Mesenchymal stem cell (in vitro differentiated cells and primary cell): ENCODE measurements around the gene EP400.
A peak's percentile ranks its signal among the peaks of the same experiment; 100 is the strongest.
"Not testable (repeated sequence)": the region's sequence is repeated elsewhere in the genome, so short reads cannot be mapped to it uniquely, and the experiment has no call there.

Experiments
- DNase-seq: peaks from one replicate; pipeline ENCODE4 v3.0.0-alpha.2; 2013
- H2AFZ ChIP-seq: one replicate; pipeline ENCODE4 v1.6.1; 2013; ENCODE audit warnings: low read depth, mild to moderate bottlenecking, control low read depth, inconsistent platforms, low read length, moderate library complexity
- H2AK5ac ChIP-seq: 2 replicates; pipeline ENCODE4 v1.6.1; 2013; ENCODE audit warnings: low read length, moderate library complexity, mild to moderate bottlenecking, inconsistent platforms; ENCODE audit not compliant: severe bottlenecking
- H2BK120ac ChIP-seq: one replicate; pipeline ENCODE4 v1.6.1; 2013; ENCODE audit warnings: low read depth, mild to moderate bottlenecking, inconsistent platforms, low read length, moderate library complexity
- H2BK12ac ChIP-seq, 2 experiments: one replicate each; pipeline ENCODE4 v1.6.1; 2013; ENCODE audit warnings: inconsistent platforms in 2 of 2, low read length in 2 of 2, mild to moderate bottlenecking in 2 of 2, moderate library complexity in 2 of 2, control low read depth in 1 of 2
- H2BK15ac ChIP-seq: one replicate; pipeline ENCODE4 v1.6.1; 2013; ENCODE audit warnings: mild to moderate bottlenecking, low read depth, inconsistent platforms; ENCODE audit not compliant: poor library complexity, severe bottlenecking
- H2BK5ac ChIP-seq: 2 replicates; pipeline ENCODE4 v1.6.1; 2013; ENCODE audit warnings: low read depth, mild to moderate bottlenecking, low read length, control low read depth, inconsistent platforms; ENCODE audit not compliant: poor library complexity, severe bottlenecking
- H3K14ac ChIP-seq, 2 experiments: one replicate each; pipeline ENCODE4 v1.6.1; 2013; ENCODE audit warnings: inconsistent platforms in 2 of 2, low read length in 2 of 2, control low read depth in 1 of 2, mild to moderate bottlenecking in 1 of 2, moderate library complexity in 1 of 2
- H3K18ac ChIP-seq, 2 experiments: one replicate each; pipeline ENCODE4 v1.6.1; 2013; ENCODE audit warnings: inconsistent platforms in 2 of 2, low read length in 2 of 2, control low read depth in 1 of 2, low read depth in 1 of 2, mild to moderate bottlenecking in 1 of 2
- H3K23ac ChIP-seq, 2 experiments: one replicate each; pipeline ENCODE4 v1.6.1; 2013; ENCODE audit warnings: inconsistent platforms in 2 of 2, low read length in 2 of 2, mild to moderate bottlenecking in 2 of 2, moderate library complexity in 2 of 2, control low read depth in 1 of 2
- H3K27ac ChIP-seq: 2 replicates; pipeline ENCODE4 v1.5.1; 2013; ENCODE audit warnings: mild to moderate bottlenecking, moderate library complexity, low read length, control low read depth, inconsistent platforms; ENCODE audit not compliant: poor library complexity, severe bottlenecking
- H3K27me3 ChIP-seq, 2 experiments: 2 replicates each; pipeline versions ENCODE4 v1.6.1 to v1.7.0; 2013; ENCODE audit warnings: low read length in 2 of 2, mild to moderate bottlenecking in 2 of 2, moderate library complexity in 2 of 2, control low read depth in 1 of 2, inconsistent platforms in 1 of 2; ENCODE audit not compliant: control insufficient read depth in 1 of 2, insufficient read depth in 1 of 2
- H3K36me3 ChIP-seq, 2 experiments: 2 replicates each; pipeline versions ENCODE4 v1.6.1 to v1.7.0; 2013; ENCODE audit warnings: low read length in 2 of 2, control low read depth in 1 of 2, inconsistent platforms in 1 of 2, low read depth in 1 of 2, mild to moderate bottlenecking in 1 of 2; ENCODE audit not compliant: insufficient read depth in 2 of 2, control insufficient read depth in 1 of 2
- H3K4ac ChIP-seq, 2 experiments: one replicate each; pipeline ENCODE4 v1.6.1; 2013; ENCODE audit warnings: inconsistent platforms in 2 of 2, low read length in 2 of 2, mild to moderate bottlenecking in 2 of 2, moderate library complexity in 2 of 2, control low read depth in 1 of 2, low read depth in 1 of 2
- H3K4me1 ChIP-seq: 2 replicates; pipeline ENCODE4 v1.6.1; 2013; ENCODE audit warnings: low read depth, low read length, control low read depth; ENCODE audit not compliant: control insufficient read depth, insufficient read depth
- H3K4me2 ChIP-seq: 2 replicates; pipeline ENCODE4 v1.6.1; 2013; ENCODE audit warnings: low read length, mild to moderate bottlenecking, inconsistent platforms; ENCODE audit not compliant: poor library complexity, severe bottlenecking
- H3K4me3 ChIP-seq, 2 experiments: 2 replicates each; pipeline versions ENCODE4 v1.5.1 to v1.7.0; 2013; ENCODE audit warnings: low read length in 2 of 2, mild to moderate bottlenecking in 2 of 2, control low read depth in 1 of 2, low read depth in 1 of 2; ENCODE audit not compliant: insufficient read depth in 1 of 2
- H3K79me1 ChIP-seq: replicated peaks from 2 replicates; pipeline ENCODE4 v1.6.1; 2013; ENCODE audit warnings: mild to moderate bottlenecking, control low read depth, low read length, inconsistent platforms; ENCODE audit not compliant: poor library complexity, severe bottlenecking
- H3K9ac ChIP-seq: 2 replicates; pipeline ENCODE4 v1.7.0; 2013; ENCODE audit warnings: mild to moderate bottlenecking, low read length, moderate library complexity
- H3K9me3 ChIP-seq: 2 replicates; pipeline ENCODE4 v1.7.0; 2013; ENCODE audit warnings: mild to moderate bottlenecking, low read length; ENCODE audit not compliant: control insufficient read depth
- H4K8ac ChIP-seq: one replicate; pipeline ENCODE4 v1.6.1; 2013; ENCODE audit warnings: inconsistent platforms, mild to moderate bottlenecking, low read length, moderate library complexity
- H4K91ac ChIP-seq: one replicate; pipeline ENCODE4 v1.6.1; 2013; ENCODE audit warnings: mild to moderate bottlenecking, low read length, inconsistent platforms
- WGBS: methylation state at CpG from one replicate; pipeline ENCODE4 v1.1.7; 2013; ENCODE audit warnings: mixed read lengths; 5-methylcytosine and 5-hydroxymethylcytosine counted together

The EP400 gene

GRCh38 chr12:132047630-132048029, 97.9 kb downstream of the EP400 start:
- peaks cover 12% of the 10 kb centered on the region for H3K4me1 ChIP-seq
- peaks cover 61 to 81% of the 10 kb centered on the region in 2 experiments for H3K36me3 ChIP-seq
- not testable (repeated sequence) for H3K14ac ChIP-seq, H3K23ac ChIP-seq, H3K18ac ChIP-seq, H2BK12ac ChIP-seq, H4K91ac ChIP-seq, H2BK120ac ChIP-seq, H3K27ac ChIP-seq, H2AK5ac ChIP-seq, DNase-seq, H3K9me3 ChIP-seq, H2AFZ ChIP-seq, H3K4me2 ChIP-seq, H2BK5ac ChIP-seq, H2BK15ac ChIP-seq, H3K4me3 ChIP-seq, H3K27me3 ChIP-seq, H3K4ac ChIP-seq, H3K9ac ChIP-seq, H4K8ac ChIP-seq
- 86% methylated on average over 11 of the region's 11 CpGs for WGBS
- peaks cover 45% of the 10 kb centered on the region for H3K79me1 ChIP-seq

GRCh38 chr12:132049442-132049841, 99.7 kb downstream of the EP400 start:
- no peak overlapping the region for H2AFZ ChIP-seq
- H2BK15ac ChIP-seq = no peak overlapping the region
- H4K91ac ChIP-seq = no peak overlapping the region
- DNase-seq = no peak
- peaks cover 70 to 85% of the 10 kb centered on the region in 2 experiments for H3K36me3 ChIP-seq
- H3K23ac ChIP-seq = no peak overlapping the region
- H3K4me3 ChIP-seq = no peak overlapping the region
- no peak overlapping the region for H3K18ac ChIP-seq
- no peak overlapping the region for H3K4ac ChIP-seq
- no peak overlapping the region for H3K4me2 ChIP-seq
- no peak overlapping the region for H3K9ac ChIP-seq
- H4K8ac ChIP-seq = no peak overlapping the region
- no peaks in the 10 kb centered on the region for H3K9me3 ChIP-seq
- no peaks in the 10 kb centered on the region for H3K27me3 ChIP-seq
- H3K14ac ChIP-seq = no peak overlapping the region
- no peak overlapping the region for H2BK120ac ChIP-seq
- no peak overlapping the region for H2BK5ac ChIP-seq
- H3K79me1 ChIP-seq = peaks cover 49% of the 10 kb centered on the region
- H3K27ac ChIP-seq = no peak overlapping the region
- no peak overlapping the region for H2AK5ac ChIP-seq
- no peak overlapping the region for H2BK12ac ChIP-seq
- peaks cover 9% of the 10 kb centered on the region for H3K4me1 ChIP-seq
- WGBS = 100% methylated on average over 2 of the region's 2 CpGs

- H3K23ac ChIP-seq = no peak overlapping the region
- no peaks in the 10 kb centered on the region for H3K27me3 ChIP-seq
- H3K27ac ChIP-seq = no peak overlapping the region
- H3K4ac ChIP-seq = no peak overlapping the region
- no peak overlapping the region for H3K4me2 ChIP-seq
- no peak overlapping the region for H2BK15ac ChIP-seq
- no peak overlapping the region for H3K18ac ChIP-seq
- H4K91ac ChIP-seq = no peak overlapping the region
- no peak overlapping the region for H2BK120ac ChIP-seq
- H2BK5ac ChIP-seq = no peak overlapping the region
- no peak for DNase-seq
- no peak overlapping the region for H2AFZ ChIP-seq
- WGBS = 97% methylated on average over 14 of the region's 14 CpGs
- H3K9ac ChIP-seq = no peak overlapping the region
- peaks cover 50% of the 10 kb centered on the region for H3K79me1 ChIP-seq
- H4K8ac ChIP-seq = no peak overlapping the region
- no peak overlapping the region for H3K4me3 ChIP-seq
- peaks cover 70 to 85% of the 10 kb centered on the region in 2 experiments for H3K36me3 ChIP-seq
- no peak overlapping the region for H2AK5ac ChIP-seq
- peaks cover 6% of the 10 kb centered on the region for H3K4me1 ChIP-seq
- no peak overlapping the region for H3K14ac ChIP-seq
- H2BK12ac ChIP-seq = no peak overlapping the region
- H3K9me3 ChIP-seq = no peaks in the 10 kb centered on the region
These were observed 100.1 kb downstream of the EP400 start for GRCh38 chr12:132049876-132050275.

DNA sequence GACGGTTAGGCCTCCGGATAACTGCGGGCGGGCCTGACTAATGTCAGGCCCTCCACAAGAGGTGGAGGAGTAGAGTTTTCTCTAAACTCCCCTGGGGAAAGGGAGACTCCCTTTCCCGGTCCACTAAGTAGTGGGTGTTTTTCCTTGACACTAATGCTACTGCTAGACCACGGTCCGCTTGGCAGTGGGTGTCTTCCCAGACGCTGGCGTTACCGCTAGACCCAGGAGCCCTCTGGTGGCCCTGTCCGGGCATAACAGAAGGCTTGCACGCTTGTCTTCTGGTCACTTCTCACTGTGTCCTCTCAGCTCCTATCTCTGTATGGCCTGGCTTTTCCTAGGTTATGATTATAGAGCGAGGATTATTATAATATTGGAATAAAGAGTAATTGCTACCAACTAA, 102.0 kb downstream of the EP400 start:
- not testable (repeated sequence) for H2AFZ ChIP-seq, H4K8ac ChIP-seq, H3K27me3 ChIP-seq, H2BK5ac ChIP-seq, H3K18ac ChIP-seq, H3K4me1 ChIP-seq, H3K4me2 ChIP-seq, H3K14ac ChIP-seq, H3K9ac ChIP-seq, H3K4me3 ChIP-seq, H2BK120ac ChIP-seq, H3K27ac ChIP-seq, H3K9me3 ChIP-seq, H3K23ac ChIP-seq, H4K91ac ChIP-seq, H2AK5ac ChIP-seq, H2BK15ac ChIP-seq, H3K4ac ChIP-seq, H2BK12ac ChIP-seq
- WGBS = 88% methylated on average over 11 of the region's 13 CpGs
- peak; percentile 49 for DNase-seq
- Histone ChIP-seq H3K79me1 (peaks cover 48% of the 10 kb centered on the region), H3K36me3 (peaks cover 71 to 85% of the 10 kb centered on the region in 2 experiments)
